Stimulated activated CD4-positive, alpha-beta T cell treated with anti-CD3 and anti-CD28 coated beads, Interleukin-2, amount 100 ng/mL, for 4 hours (primary cell): ENCODE measurements around the gene SOAT2.

ENCODE experiments used
- DNase-seq: peaks from one replicate; pipeline ENCODE4 v3.0.0-alpha.2; 2020; ENCODE audit warnings: low read depth

The SOAT2 gene

GRCh38 chr12:53065470-53065869 lies 37.8 kb upstream of the SOAT2 start:
- DNase-seq, result no peak

- peak; percentile 41 for DNase-seq
Observed at GRCh38 chr12:53065975-53066931, 37.0 kb upstream of the SOAT2 start.

- DNase-seq, result no peak
Observed at GRCh38 chr12:53067074-53067992, 36.0 kb upstream of the SOAT2 start.

- DNase-seq, result no peak
Observed at GRCh38 chr12:53067993-53068770, 35.1 kb upstream of the SOAT2 start.

GRCh38 chr12:53068811-53069585 lies 34.3 kb upstream of the SOAT2 start:
- DNase-seq, result no peak

GRCh38 chr12:53069621-53070410 lies 33.5 kb upstream of the SOAT2 start:
- no peak for DNase-seq

GRCh38 chr12:53070877-53071492 lies 32.3 kb upstream of the SOAT2 start:
- no peak for DNase-seq

- DNase-seq, result no peak
Observed at GRCh38 chr12:53071591-53072551, 31.4 kb upstream of the SOAT2 start.

GRCh38 chr12:53073881-53074280 lies 29.4 kb upstream of the SOAT2 start:
- DNase-seq, result no peak

GRCh38 chr12:53074283-53074998 lies 28.8 kb upstream of the SOAT2 start:
- DNase-seq, result no peak

- DNase-seq, result no peak
Observed at GRCh38 chr12:53074999-53075370, 28.3 kb upstream of the SOAT2 start.

- DNase-seq, result no peak
Observed at GRCh38 chr12:53076461-53076860, 26.8 kb upstream of the SOAT2 start.

- DNase-seq, result no peak
Observed at GRCh38 chr12:53077030-53077429, 26.3 kb upstream of the SOAT2 start.

- peak; percentile 10 for DNase-seq
Observed at GRCh38 chr12:53078425-53079225, 24.7 kb upstream of the SOAT2 start.

- peak; percentile 94 for DNase-seq
Observed at GRCh38 chr12:53079226-53080117, 23.8 kb upstream of the SOAT2 start, which contains the start of gene SPRYD3. SPRYD3 (minus strand) TSS chr12:53079390; CDS start chr12:53079333, 57 bp downstream.

- no peak for DNase-seq
Observed at GRCh38 chr12:53082637-53083175, 20.6 kb upstream of the SOAT2 start.
